Stimulated activated CD8-positive, alpha-beta memory T cell treated with anti-CD3 and anti-CD28 coated beads, Interleukin-15, amount 100 ng/mL, for 48 hours (primary cell): ENCODE results near the gene HDHD5.

Experiments
- DNase-seq, 2 donors: peaks; one replicate each; pipeline ENCODE4 v3.0.0-alpha.2; 2020; ENCODE audit warnings: low read depth in 2 of 2

HDHD5 gene

DNA sequence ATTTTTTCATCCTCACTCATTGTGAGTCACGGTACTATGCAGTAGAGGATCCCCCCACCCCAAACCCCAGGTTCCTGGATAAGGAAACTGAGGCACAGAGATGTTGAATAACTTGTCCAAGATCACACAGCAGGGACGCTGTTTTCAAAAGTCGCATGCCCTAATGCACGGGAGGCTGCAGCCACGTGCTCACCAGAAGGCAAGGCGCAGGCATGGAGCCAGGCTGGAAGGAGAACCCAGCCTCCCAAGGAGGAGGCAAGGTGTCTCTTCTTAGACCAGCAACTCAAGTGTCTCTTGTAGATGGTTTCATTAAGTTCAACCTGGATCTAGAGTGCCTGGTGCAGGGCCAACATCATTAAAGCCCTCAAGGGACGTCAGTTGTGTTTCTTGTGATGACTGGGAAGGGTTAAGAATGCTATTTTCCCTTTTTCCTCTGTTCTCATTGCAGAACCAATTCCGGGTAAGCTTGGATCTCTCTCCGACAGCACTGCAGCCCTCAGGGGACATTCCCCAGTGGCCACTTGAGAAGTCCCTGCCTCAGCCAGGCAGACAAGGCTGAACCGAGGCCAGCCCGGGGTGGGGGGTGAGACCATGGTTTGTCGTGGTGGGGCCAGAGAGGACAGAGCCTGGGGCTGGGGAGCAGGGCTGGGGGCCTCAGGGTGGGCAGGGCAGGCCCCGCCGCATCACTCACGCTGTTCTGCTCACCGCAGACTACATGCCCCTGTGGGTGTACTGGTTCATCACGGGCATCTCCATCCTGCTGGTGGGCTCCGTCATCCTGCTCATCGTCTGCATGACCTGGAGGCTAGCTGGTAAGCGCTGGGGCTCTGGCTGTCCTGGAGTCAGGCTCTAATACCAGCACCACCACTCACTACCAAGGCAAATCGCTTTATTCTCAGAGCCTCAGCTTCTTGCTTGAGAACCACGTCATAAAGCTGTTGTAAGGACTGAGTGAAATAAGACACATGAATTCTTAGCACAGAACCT, 53.6 kb downstream of the HDHD5 start:
- no peak for DNase-seq

GRCh38 chr22:17104336-17104935, 54.6 kb downstream of the HDHD5 start:
- no peak for DNase-seq

GRCh38 chr22:17103351-17103750, 55.7 kb downstream of the HDHD5 start:
- no peak for DNase-seq

GRCh38 chr22:17102297-17102667, 56.8 kb downstream of the HDHD5 start:
- DNase-seq, result no peak

DNA sequence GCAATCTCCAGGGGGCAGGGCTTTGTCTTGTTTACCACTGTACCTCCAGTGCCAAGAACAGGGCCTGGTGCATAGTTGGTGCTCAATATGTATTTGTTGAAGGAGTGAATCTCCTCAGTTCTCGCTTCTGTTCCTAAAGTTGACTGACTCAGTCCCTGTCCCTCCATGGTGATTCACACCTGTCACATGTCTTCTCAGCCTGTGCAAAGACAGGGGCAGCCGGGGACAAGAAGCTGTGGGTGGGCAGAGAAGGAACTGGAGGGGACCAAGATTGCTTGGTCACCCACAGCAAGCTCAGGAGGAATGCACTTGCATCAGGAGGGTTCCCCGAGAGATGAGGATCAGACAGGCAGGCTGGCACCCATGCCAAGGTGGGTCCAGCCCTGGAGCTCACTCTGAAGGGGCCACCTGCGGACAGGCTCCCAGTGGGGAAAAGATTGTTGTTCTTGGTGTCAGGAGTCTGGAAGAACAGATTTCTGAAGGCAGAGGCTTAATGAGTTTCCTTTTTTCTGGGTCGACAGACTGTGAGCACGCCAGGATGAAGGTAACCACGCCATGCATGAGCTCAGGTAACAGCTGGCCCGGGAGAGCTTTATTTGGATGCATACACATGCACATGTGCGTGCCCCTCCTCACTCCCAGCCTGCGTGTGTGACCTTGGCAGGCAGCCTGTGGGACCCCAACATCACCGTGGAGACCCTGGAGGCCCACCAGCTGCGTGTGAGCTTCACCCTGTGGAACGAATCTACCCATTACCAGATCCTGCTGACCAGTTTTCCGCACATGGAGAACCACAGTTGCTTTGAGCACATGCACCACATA, 57.4 kb downstream of the HDHD5 start:
- DNase-seq, result no peak

DNA sequence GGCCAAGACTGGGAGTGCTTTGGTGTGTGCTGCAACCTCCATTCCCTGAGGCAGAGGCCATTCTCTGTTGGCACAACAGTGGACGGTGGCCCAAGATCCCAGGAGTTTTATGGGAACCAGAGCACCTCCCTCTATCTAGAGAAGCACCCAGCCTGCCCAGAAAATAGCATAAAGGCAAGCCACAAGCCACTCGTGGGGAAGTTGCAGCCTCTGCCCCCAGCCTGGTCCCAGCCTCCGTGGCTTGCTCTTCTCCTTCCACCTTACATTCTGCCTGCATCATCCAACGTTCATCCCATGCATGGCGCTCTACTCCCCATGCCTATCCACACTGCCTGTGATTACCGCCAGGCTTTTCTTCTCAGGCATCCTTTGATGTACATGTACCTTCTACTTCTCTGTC, 58.5 kb downstream of the HDHD5 start:
- DNase-seq, result no peak

DNA sequence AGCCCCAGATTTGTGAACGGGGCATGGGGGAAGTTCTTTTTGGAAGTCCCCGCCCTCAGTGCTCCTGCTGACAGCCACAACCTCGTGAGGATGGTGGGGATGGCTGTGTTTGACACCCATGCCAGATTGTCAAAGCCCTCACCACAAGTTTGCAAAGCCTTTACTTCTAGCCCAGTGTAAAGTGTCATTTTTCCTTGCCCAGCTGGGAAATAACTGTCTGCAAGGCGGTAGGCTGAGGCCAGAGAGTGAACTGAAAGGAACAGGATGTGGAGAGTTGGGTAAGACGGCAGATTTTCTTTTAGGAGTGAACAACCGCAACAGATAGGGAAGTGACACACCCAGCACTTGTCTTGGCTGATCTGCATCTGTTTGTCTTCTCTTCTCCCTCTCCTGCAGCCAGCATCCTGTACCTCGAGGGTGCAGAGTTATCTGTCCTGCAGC, 60.7 kb downstream of the HDHD5 start:
- no peak for DNase-seq

- DNase-seq, result no peak
Observed at GRCh38 chr22:17097701-17098100, 61.4 kb downstream of the HDHD5 start.

GRCh38 chr22:17097062-17097461, 62.0 kb downstream of the HDHD5 start:
- no peak for DNase-seq

- DNase-seq, result no peak
Observed at GRCh38 chr22:17096071-17096470, 63.0 kb downstream of the HDHD5 start.

DNA sequence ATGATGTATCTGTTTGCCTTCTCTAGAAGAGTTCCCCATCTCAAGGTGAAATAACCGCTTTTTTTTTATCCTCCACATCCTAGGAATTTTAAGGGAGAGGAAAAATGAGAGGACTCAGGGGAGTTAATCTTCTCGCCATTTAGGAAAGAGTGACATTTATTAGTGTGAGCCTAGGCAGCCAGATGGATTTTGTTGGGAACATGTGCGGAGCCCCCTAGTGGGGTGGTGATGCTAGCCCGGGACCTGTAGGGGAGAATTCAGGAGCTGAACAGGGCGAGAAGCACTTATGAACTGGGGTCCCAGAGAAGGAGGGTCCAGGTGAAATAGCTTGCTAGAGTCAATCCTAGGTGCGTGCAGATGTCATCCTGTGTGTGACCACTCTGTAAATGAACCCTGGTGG, 63.5 kb downstream of the HDHD5 start:
- DNase-seq, result no peak

GRCh38 chr22:17093081-17093480, 66.0 kb downstream of the HDHD5 start:
- no peak for DNase-seq

GRCh38 chr22:17091851-17092250, 67.2 kb downstream of the HDHD5 start:
- no peak for DNase-seq

- no peak for DNase-seq
Observed at GRCh38 chr22:17090550-17090949, 68.5 kb downstream of the HDHD5 start.
